Tracheal epithelial cell (primary cell): ENCODE measurements around the gene RPP38. TPM values are rescaled to one million over a fixed set of nuclear protein-coding genes. Genes with fewer than 3 reads are reported as not detected.

Experiments used
- total RNA-seq: library from RNA; depleted of rRNA; stranded (reverse); fragments of >200 nt; gene quantifications from 2 replicates; pipeline ENCODE4 v1.2.1, GENCODE V29; 2014

The RPP38 gene
- total RNA-seq, result 18.6 and 19.0 TPM in 2 replicates

GRCh38 chr10:15097011-15097812 is at the start of gene RPP38:
RPP38 (plus strand) TSS chr10:15097355; CDS start chr10:15103315, 5,960 bp downstream.

GRCh38 chr10:15088428-15089261 is 8.5 kb upstream of the RPP38 start, which contains the start of gene ACBD7:
ACBD7 (minus strand) TSS chr10:15088776; CDS start chr10:15088728, 48 bp downstream.

Other genes starting within 250 kb of the RPP38 start
- 9.0 and 9.4 TPM in 2 replicates for gene SUV39H2, start 218.5 kb upstream of the RPP38 start, total RNA-seq
- gene DCLRE1C, start 143.3 kb upstream of the RPP38 start, total RNA-seq, result 8.0 and 8.3 TPM in 2 replicates
- gene MEIG1, start 138.0 kb upstream of the RPP38 start, total RNA-seq, result not detected in 2 replicates
- 5.5 and 15.8 TPM in 2 replicates for gene OLAH, start 53.4 kb upstream of the RPP38 start, total RNA-seq
- gene ACBD7, start 8.6 kb upstream of the RPP38 start, total RNA-seq, result 0.21 and 0.48 TPM in 2 replicates
- 12.8 and 15.8 TPM in 2 replicates for gene NMT2, start 71.3 kb downstream of the RPP38 start, total RNA-seq